ENCODE results near the gene DSG2. TPM values are rescaled to one million over a fixed set of nuclear protein-coding genes. Genes with fewer than 3 reads are reported as not detected.

The DSG2 gene
- total RNA-seq: 0.18 and 0.42 TPM in 2 replicates

DNA sequence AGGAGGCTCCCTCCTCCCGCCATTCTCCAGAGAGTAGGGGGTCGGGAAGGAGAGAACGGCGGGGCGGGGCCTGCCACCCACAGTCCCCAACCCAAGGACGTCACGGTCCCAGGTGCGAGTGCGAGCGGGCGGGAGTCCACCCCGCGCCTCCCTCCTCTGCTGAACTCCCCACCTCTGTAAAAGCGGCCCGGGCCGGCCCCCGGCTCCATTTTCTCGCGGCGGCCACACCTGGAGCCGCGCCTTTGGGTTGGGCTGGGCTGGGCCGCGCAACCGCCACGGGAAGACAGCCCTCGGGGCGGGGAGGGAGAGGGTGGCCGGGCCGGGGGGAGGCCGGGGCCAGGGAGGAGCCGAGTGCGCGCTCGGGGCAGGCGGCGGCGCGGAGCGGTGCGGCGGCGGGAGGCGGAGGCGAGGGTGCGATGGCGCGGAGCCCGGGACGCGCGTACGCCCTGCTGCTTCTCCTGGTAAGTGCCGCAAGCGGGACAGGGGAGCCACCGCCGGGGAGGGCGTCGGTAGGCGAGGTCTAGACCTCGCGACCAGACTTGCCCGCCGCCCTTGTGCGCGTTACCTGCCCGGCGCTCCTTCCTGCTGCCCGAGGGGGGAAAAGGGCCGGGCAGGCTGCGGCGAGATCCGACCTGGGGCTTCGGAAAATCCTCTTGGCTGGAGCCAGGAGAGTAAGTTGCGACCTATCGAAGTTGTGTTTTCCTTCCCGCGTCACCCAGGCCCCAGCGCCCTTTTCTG is at the start of gene DSG2:
DSG2 (plus strand) TSS at position 342 of the 738 bp plus-strand sequence; CDS start at position 417, 75 bp downstream.
- Mint-ChIP-seq H3K27ac (no peak within 1 kb of the TSS), H3K36me3 (ENCODE audit: low read depth) (no peaks in the 10 kb centered on the region), H3K4me1 (ENCODE audit: low read depth) (no peaks in the 10 kb centered on the region), H3K9me3 (no peaks in the 10 kb centered on the region), H3K27me3 (ENCODE audit: insufficient read depth) (peaks cover 41% of the 10 kb centered on the region), H3K4me3 (peak within 1 kb of the TSS; percentile 75)
- DNase-seq (ENCODE audit: low spot score): no peak
- intact Hi-C loops (cut with micrococcal nuclease): no loop called here

DNA sequence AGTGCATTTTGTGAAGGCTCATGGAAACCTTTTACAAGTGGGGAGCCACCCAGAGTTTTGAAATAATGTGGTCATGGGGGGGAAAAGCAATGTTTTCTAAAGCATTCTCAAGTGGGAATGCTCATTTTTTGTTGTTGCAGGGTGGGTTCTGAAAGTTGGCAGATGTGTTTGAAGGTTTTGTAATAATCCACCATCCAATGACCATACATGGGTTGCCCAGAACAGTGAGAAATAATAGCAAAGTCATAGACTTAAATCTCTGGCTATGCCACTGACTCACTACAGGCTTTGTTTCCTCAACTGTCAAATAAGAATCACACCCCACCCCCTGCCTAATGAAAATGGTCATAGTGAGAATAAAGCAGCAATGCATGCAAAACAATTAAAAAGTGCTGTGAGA is 47.6 kb upstream of the DSG2 start:
- H3K36me3 Mint-ChIP-seq (ENCODE audit: low read depth): no peaks in the 10 kb centered on the region
- intact Hi-C loops (cut with micrococcal nuclease): no loop called here

DNA sequence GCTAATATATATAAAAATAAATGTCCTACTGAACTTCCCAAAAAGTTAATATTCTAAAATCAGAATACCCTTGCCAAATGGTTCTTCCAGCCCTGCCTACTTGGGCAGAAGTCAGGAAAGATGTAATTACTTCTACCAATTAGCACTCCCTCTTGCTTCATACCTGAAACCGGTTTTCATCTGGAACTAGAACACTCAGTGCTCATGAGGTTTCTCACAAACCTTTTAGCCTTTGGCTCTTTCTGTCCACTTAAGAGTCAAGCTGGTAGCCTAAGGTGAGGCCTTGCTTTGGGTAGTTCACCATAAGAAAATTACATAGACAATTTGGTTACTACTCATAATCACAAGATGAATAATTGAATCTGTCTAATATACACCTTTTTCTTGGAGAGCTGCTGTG is 46.4 kb upstream of the DSG2 start:
- Mint-ChIP-seq H3K9me3 (no peaks in the 10 kb centered on the region), H3K27ac (no peak overlapping the region), H3K36me3 (ENCODE audit: low read depth) (no peaks in the 10 kb centered on the region), H3K4me1 (ENCODE audit: low read depth) (no peaks in the 10 kb centered on the region), H3K4me3 (no peak overlapping the region), H3K27me3 (ENCODE audit: insufficient read depth) (no peaks in the 10 kb centered on the region)
- intact Hi-C loops (cut with micrococcal nuclease): no loop called here
- no peak for DNase-seq (ENCODE audit: low spot score)

More for the DNA sequence above, 47.6 kb upstream of the DSG2 start:
- Mint-ChIP-seq H3K9me3 (no peaks in the 10 kb centered on the region), H3K4me1 (ENCODE audit: low read depth) (no peaks in the 10 kb centered on the region), H3K27me3 (ENCODE audit: insufficient read depth) (no peaks in the 10 kb centered on the region), H3K4me3 (no peak overlapping the region), H3K27ac (no peak overlapping the region)
- DNase-seq (ENCODE audit: low spot score): no peak

DNA sequence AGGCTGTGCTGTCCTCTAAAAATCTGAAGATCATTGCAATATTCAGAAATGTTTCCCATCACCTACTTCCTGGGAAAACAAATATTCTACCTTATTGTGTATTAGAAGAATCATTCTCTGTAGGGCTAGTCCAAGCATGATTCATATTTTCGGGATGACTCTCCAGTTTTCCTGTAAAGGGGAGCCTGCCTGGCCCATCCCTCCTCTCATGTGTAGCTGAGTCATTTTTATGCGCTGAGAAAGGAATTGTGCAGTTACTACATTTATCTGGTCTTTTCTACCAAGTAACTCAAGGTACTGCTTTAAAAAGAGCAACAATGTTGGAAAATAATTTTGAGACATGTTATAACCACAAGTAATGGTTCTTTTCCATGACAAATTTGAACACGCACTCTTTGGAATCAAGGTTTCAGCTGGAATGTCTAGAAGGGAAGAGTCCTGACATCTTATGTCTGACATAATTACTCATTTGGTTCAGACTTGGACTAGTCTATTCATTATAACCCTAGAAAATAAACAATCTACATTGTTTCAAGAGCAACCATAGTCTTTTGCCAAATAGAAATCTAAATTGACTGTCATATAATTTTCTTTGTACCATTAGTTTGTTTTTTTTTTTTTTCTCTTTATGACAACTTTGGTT is 43.8 kb upstream of the DSG2 start:
- intact Hi-C loops (cut with micrococcal nuclease): no loop called here
- no peaks in the 10 kb centered on the region for H3K27me3 Mint-ChIP-seq (ENCODE audit: insufficient read depth)
- no peaks in the 10 kb centered on the region for H3K36me3 Mint-ChIP-seq (ENCODE audit: low read depth)
- H3K4me3 Mint-ChIP-seq: no peak overlapping the region
- no peaks in the 10 kb centered on the region for H3K9me3 Mint-ChIP-seq
- no peak overlapping the region for H3K27ac Mint-ChIP-seq
- no peak for DNase-seq (ENCODE audit: low spot score)
- no peaks in the 10 kb centered on the region for H3K4me1 Mint-ChIP-seq (ENCODE audit: low read depth)

GRCh38 chr18:31469629-31470028 is 28.3 kb upstream of the DSG2 start:
- no peaks in the 10 kb centered on the region for H3K9me3 Mint-ChIP-seq
- intact Hi-C loops (cut with micrococcal nuclease): no loop called here
- DNase-seq (ENCODE audit: low spot score): no peak
- H3K4me3 Mint-ChIP-seq: no peak overlapping the region
- no peaks in the 10 kb centered on the region for H3K4me1 Mint-ChIP-seq (ENCODE audit: low read depth)
- no peak overlapping the region for H3K27ac Mint-ChIP-seq
- no peaks in the 10 kb centered on the region for H3K27me3 Mint-ChIP-seq (ENCODE audit: insufficient read depth)
- H3K36me3 Mint-ChIP-seq (ENCODE audit: low read depth): no peaks in the 10 kb centered on the region

GRCh38 chr18:31478688-31479087 is 19.3 kb upstream of the DSG2 start:
- no peak overlapping the region for H3K27ac Mint-ChIP-seq
- peaks cover 5% of the 10 kb centered on the region for H3K27me3 Mint-ChIP-seq (ENCODE audit: insufficient read depth)
- no peaks in the 10 kb centered on the region for H3K4me1 Mint-ChIP-seq (ENCODE audit: low read depth)
- no peak for DNase-seq (ENCODE audit: low spot score)
- no peaks in the 10 kb centered on the region for H3K9me3 Mint-ChIP-seq
- H3K4me3 Mint-ChIP-seq: no peak overlapping the region
- H3K36me3 Mint-ChIP-seq (ENCODE audit: low read depth): no peaks in the 10 kb centered on the region
- intact Hi-C loops (cut with micrococcal nuclease): no loop called here

DNA sequence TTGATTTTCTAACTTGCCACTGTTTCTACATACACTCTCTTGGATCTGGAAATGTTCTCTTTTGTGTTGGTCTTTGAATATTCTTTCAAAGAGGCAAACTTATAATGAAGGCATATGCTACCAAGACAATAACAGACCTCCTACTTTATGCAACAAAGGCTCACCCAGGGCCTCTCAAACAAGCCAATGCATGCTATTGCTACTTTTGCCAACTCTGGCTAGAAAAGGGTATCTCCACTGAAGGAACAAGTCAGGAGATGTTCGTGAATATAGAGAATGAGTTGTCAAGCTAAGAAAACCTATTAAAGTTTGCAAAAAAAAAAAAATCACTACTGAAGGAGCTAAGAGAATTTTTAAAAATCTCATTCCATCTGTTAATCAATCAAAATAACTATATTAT is 15.9 kb upstream of the DSG2 start:
- Mint-ChIP-seq H3K9me3 (no peaks in the 10 kb centered on the region), H3K4me1 (ENCODE audit: low read depth) (no peaks in the 10 kb centered on the region), H3K36me3 (ENCODE audit: low read depth) (no peaks in the 10 kb centered on the region), H3K27me3 (ENCODE audit: insufficient read depth) (peaks cover 5% of the 10 kb centered on the region), H3K27ac (no peak overlapping the region), H3K4me3 (no peak overlapping the region)
- intact Hi-C loops (cut with micrococcal nuclease): no loop called here
- DNase-seq (ENCODE audit: low spot score): no peak

- H3K27me3 Mint-ChIP-seq (ENCODE audit: insufficient read depth): peaks cover 2% of the 10 kb centered on the region
- H3K4me1 Mint-ChIP-seq (ENCODE audit: low read depth): no peaks in the 10 kb centered on the region
- H3K36me3 Mint-ChIP-seq (ENCODE audit: low read depth): no peaks in the 10 kb centered on the region
- H3K4me3 Mint-ChIP-seq: no peak overlapping the region
- no peaks in the 10 kb centered on the region for H3K9me3 Mint-ChIP-seq
- intact Hi-C loops (cut with micrococcal nuclease): no loop called here
- no peak overlapping the region for H3K27ac Mint-ChIP-seq
- DNase-seq (ENCODE audit: low spot score): no peak
Measured at GRCh38 chr18:31483396-31483795, 14.6 kb upstream of the DSG2 start.

DNA sequence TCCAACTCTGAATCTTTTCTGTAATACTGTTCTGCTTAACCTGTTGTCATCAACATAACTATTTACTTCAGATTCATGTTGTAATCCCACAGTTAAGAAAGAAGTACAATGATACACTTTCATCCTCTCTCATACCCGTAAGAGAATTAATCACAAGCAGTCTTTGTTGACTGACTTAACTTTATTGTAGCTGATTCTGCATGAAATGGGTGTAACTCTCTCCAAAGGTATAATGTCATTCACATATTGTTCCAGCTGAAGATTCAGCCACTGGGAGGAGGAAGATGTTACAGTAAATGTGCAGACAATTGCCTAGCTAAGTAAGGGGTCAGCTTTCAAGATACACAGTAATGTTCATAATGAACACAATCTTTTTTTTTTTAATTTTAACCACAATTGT is 13.5 kb upstream of the DSG2 start:
- no peak for DNase-seq (ENCODE audit: low spot score)
- Mint-ChIP-seq H3K27ac (no peak overlapping the region), H3K4me1 (ENCODE audit: low read depth) (no peaks in the 10 kb centered on the region), H3K4me3 (no peak overlapping the region), H3K9me3 (no peaks in the 10 kb centered on the region), H3K36me3 (ENCODE audit: low read depth) (no peaks in the 10 kb centered on the region), H3K27me3 (ENCODE audit: insufficient read depth) (peaks cover 4% of the 10 kb centered on the region)
- intact Hi-C loops (cut with micrococcal nuclease): no loop called here

GRCh38 chr18:31486165-31486564 is 11.8 kb upstream of the DSG2 start:
- H3K4me1 Mint-ChIP-seq (ENCODE audit: low read depth): no peaks in the 10 kb centered on the region
- no peaks in the 10 kb centered on the region for H3K9me3 Mint-ChIP-seq
- intact Hi-C loops (cut with micrococcal nuclease): no loop called here
- no peak overlapping the region for H3K4me3 Mint-ChIP-seq
- no peak overlapping the region for H3K27ac Mint-ChIP-seq
- no peaks in the 10 kb centered on the region for H3K36me3 Mint-ChIP-seq (ENCODE audit: low read depth)
- no peak for DNase-seq (ENCODE audit: low spot score)
- peaks cover 2% of the 10 kb centered on the region for H3K27me3 Mint-ChIP-seq (ENCODE audit: insufficient read depth)

- no peak for DNase-seq (ENCODE audit: low spot score)
- no peaks in the 10 kb centered on the region for H3K9me3 Mint-ChIP-seq
- no peak overlapping the region for H3K4me3 Mint-ChIP-seq
- peaks cover 2% of the 10 kb centered on the region for H3K27me3 Mint-ChIP-seq (ENCODE audit: insufficient read depth)
- intact Hi-C loops (cut with micrococcal nuclease): no loop called here
- no peak overlapping the region for H3K27ac Mint-ChIP-seq
- H3K36me3 Mint-ChIP-seq (ENCODE audit: low read depth): no peaks in the 10 kb centered on the region
- no peaks in the 10 kb centered on the region for H3K4me1 Mint-ChIP-seq (ENCODE audit: low read depth)
Measured at GRCh38 chr18:31487246-31488015, 10.5 kb upstream of the DSG2 start.

DNA sequence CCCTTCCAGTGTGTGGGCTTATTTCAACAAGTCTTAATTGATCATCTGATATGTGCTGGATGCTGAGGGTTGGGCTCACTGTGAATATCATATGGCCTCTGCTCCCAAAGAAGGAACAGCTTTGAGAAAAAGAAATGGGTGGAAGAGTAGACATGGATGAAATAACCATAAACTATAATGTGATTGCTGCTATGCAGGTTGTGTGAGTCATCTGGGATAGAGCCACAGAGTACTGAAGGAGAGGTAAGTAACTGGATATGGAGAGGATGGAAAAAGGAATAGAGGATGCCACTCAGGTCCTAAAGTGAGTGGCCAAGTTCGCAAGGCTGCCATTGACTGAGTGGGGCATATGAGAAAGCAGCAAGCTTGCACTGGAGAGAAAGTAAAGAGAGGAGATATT is 8.7 kb upstream of the DSG2 start:
- no peaks in the 10 kb centered on the region for H3K9me3 Mint-ChIP-seq
- no peaks in the 10 kb centered on the region for H3K4me1 Mint-ChIP-seq (ENCODE audit: low read depth)
- intact Hi-C loops (cut with micrococcal nuclease): no loop called here
- H3K36me3 Mint-ChIP-seq (ENCODE audit: low read depth): no peaks in the 10 kb centered on the region
- no peak overlapping the region for H3K4me3 Mint-ChIP-seq
- peak overlapping the region; percentile 3 for H3K27ac Mint-ChIP-seq
- DNase-seq (ENCODE audit: low spot score): no peak
- H3K27me3 Mint-ChIP-seq (ENCODE audit: insufficient read depth): peaks cover 6% of the 10 kb centered on the region

GRCh38 chr18:31490387-31490786 is 7.6 kb upstream of the DSG2 start:
- Mint-ChIP-seq H3K36me3 (ENCODE audit: low read depth) (no peaks in the 10 kb centered on the region), H3K9me3 (no peaks in the 10 kb centered on the region), H3K4me1 (ENCODE audit: low read depth) (no peaks in the 10 kb centered on the region), H3K27me3 (ENCODE audit: insufficient read depth) (peaks cover 8% of the 10 kb centered on the region), H3K27ac (no peak overlapping the region), H3K4me3 (no peak overlapping the region)
- no peak for DNase-seq (ENCODE audit: low spot score)
- intact Hi-C loops (cut with micrococcal nuclease): no loop called here
